ENCODE data around the gene CMSS1.
A peak's percentile ranks its signal among the peaks of the same experiment; 100 is the strongest.

Gene CMSS1

DNA sequence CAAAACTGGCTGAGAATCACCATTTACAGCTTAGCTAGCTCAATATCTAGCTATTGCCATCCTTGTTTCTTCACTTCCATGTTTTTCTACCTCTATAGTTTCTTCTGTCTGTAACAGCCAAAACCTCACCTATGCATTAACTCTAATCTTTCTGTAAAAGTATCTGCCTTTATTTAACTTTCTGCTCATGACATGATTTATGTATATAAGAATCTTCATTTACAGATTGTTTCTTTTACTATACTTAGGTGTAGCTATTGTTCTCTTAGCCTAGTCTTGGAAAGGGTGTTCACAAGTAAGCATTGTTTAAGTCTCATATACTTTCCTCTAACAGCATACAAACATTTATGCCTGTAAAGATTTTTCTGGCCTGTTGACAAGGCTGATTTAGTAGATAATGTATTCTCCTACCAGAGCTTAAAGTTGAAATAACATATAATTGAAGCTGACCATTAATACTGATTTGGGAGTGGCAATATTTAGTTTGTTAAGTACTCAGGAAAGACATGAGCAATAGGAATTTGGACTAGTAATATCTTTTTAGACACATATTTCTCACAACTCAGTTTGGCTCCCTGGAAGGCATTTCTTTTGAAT, 287.3 kb downstream of the CMSS1 start:
- H3K9me3 ChIP-seq (ENCODE audit: insufficient read depth, low read depth, low read length): no peaks in the 10 kb centered on the region
- H2AFZ ChIP-seq (ENCODE audit: low read length): no peak overlapping the region
- no peaks in the 10 kb centered on the region for H3K36me3 ChIP-seq (ENCODE audit: insufficient read depth, low read length)
- H3K9ac ChIP-seq (ENCODE audit: low read depth, low read length, poor library complexity, severe bottlenecking): peak overlapping the region; percentile 2
- peaks cover 23% of the 10 kb centered on the region for H3K4me1 ChIP-seq (ENCODE audit: insufficient read depth, low read length, poor library complexity, severe bottlenecking)
- H3K9me2 ChIP-seq (replicated peaks; ENCODE audit: low read depth, low read length): no peaks in the 10 kb centered on the region
- TF ChIP-seq, protein P1, sequence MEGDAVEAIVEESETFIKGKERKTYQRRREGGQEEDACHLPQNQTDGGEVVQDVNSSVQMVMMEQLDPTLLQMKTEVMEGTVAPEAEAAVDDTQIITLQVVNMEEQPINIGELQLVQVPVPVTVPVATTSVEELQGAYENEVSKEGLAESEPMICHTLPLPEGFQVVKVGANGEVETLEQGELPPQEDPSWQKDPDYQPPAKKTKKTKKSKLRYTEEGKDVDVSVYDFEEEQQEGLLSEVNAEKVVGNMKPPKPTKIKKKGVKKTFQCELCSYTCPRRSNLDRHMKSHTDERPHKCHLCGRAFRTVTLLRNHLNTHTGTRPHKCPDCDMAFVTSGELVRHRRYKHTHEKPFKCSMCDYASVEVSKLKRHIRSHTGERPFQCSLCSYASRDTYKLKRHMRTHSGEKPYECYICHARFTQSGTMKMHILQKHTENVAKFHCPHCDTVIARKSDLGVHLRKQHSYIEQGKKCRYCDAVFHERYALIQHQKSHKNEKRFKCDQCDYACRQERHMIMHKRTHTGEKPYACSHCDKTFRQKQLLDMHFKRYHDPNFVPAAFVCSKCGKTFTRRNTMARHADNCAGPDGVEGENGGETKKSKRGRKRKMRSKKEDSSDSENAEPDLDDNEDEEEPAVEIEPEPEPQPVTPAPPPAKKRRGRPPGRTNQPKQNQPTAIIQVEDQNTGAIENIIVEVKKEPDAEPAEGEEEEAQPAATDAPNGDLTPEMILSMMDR (conservative IDR thresholded peaks at IDR 0.05; ENCODE audit: low read length): no peak
- TF ChIP-seq EZH2phosphoT487 (IDR thresholded peaks at IDR 0.05; ENCODE audit: borderline replicate concordance): no peak
- peak overlapping the region; percentile 1 for H3K4me2 ChIP-seq (ENCODE audit: low read depth, low read length, poor library complexity, severe bottlenecking)
- H4K20me1 ChIP-seq (ENCODE audit: insufficient read depth, low read length, poor library complexity, severe bottlenecking): no peaks in the 10 kb centered on the region
- H3K79me2 ChIP-seq (ENCODE audit: insufficient read depth, low read length): no peaks in the 10 kb centered on the region
- H3K4me3 ChIP-seq (ENCODE audit: low read length, poor library complexity, severe bottlenecking): no peak overlapping the region
- H3F3A ChIP-seq (ENCODE audit: low read depth): no peaks in the 10 kb centered on the region
- no peaks in the 10 kb centered on the region for H3K27me3 ChIP-seq (ENCODE audit: insufficient read depth, low read length, poor library complexity, severe bottlenecking)

DNA sequence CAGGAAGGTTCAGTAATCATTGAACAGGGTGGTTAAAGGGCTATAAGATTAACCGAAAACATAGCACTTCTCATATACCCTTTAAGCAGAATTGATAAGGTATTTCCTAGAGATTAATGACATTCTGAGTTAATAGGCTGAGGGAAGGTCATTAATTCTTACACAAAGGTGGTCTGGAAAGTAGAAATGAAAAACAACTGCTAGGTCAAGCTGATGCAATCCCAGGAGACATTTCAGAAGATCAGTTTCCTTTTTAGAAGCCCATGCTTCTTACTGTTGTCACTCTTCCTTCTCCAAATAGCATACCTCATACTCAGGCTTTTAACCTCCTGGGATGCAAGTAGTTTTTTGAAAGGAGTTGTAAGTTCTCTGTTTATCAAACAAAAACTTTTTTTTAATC, 287.8 kb downstream of the CMSS1 start:
- Histone ChIP-seq H3K4me1 (ENCODE audit: insufficient read depth, low read length, poor library complexity, severe bottlenecking) (peaks cover 23% of the 10 kb centered on the region), H3F3A (ENCODE audit: low read depth) (no peaks in the 10 kb centered on the region), H3K27me3 (ENCODE audit: insufficient read depth, low read length, poor library complexity, severe bottlenecking) (no peaks in the 10 kb centered on the region), H3K9ac (ENCODE audit: low read depth, low read length, poor library complexity, severe bottlenecking) (peak overlapping the region; percentile 2), H3K4me3 (ENCODE audit: low read length, poor library complexity, severe bottlenecking) (no peak overlapping the region), H3K79me2 (ENCODE audit: insufficient read depth, low read length) (no peaks in the 10 kb centered on the region), H3K9me2 (replicated peaks; ENCODE audit: low read depth, low read length) (no peaks in the 10 kb centered on the region), H4K20me1 (ENCODE audit: insufficient read depth, low read length, poor library complexity, severe bottlenecking) (no peaks in the 10 kb centered on the region), H3K9me3 (ENCODE audit: insufficient read depth, low read depth, low read length) (no peaks in the 10 kb centered on the region), H3K36me3 (ENCODE audit: insufficient read depth, low read length) (no peaks in the 10 kb centered on the region), H2AFZ (ENCODE audit: low read length) (0 out of 2 replicates have a peak overlapping the region, but pooled peaks have one; percentile 5), H3K4me2 (ENCODE audit: low read depth, low read length, poor library complexity, severe bottlenecking) (peak overlapping the region; percentile 1)
- TF ChIP-seq EZH2phosphoT487 (IDR thresholded peaks at IDR 0.05; ENCODE audit: borderline replicate concordance): no peak
- TF ChIP-seq, protein P1 (conservative IDR thresholded peaks at IDR 0.05; ENCODE audit: low read length): no peak

DNA sequence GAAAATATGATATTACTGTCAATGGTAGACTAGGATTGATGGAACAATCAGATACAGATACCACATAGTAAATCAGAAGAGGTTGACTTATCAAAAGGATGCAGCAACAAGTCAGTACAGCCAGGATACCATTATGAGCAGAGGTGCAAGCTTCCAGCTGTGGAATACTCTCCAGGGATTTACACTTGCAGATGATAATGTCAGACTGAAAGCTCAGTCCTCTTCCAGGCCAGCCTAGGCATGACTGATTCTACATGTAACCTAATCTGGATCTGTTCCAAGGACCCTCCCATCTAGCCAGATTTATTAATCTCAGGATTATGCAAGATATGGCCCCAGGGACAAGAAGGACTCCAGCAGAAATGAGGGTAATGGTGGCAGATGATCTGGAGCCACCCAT, 288.4 kb downstream of the CMSS1 start:
- no peak overlapping the region for H3K4me3 ChIP-seq (ENCODE audit: low read length, poor library complexity, severe bottlenecking)
- no peak overlapping the region for H2AFZ ChIP-seq (ENCODE audit: low read length)
- H3K9me3 ChIP-seq (ENCODE audit: insufficient read depth, low read depth, low read length): no peaks in the 10 kb centered on the region
- H3K4me1 ChIP-seq (ENCODE audit: insufficient read depth, low read length, poor library complexity, severe bottlenecking): peaks cover 23% of the 10 kb centered on the region
- H3K36me3 ChIP-seq (ENCODE audit: insufficient read depth, low read length): no peaks in the 10 kb centered on the region
- no peak overlapping the region for H3K9ac ChIP-seq (ENCODE audit: low read depth, low read length, poor library complexity, severe bottlenecking)
- no peaks in the 10 kb centered on the region for H3K27me3 ChIP-seq (ENCODE audit: insufficient read depth, low read length, poor library complexity, severe bottlenecking)
- TF ChIP-seq, protein P1 (conservative IDR thresholded peaks at IDR 0.05; ENCODE audit: low read length): no peak
- no peak for TF ChIP-seq EZH2phosphoT487 (IDR thresholded peaks at IDR 0.05; ENCODE audit: borderline replicate concordance)
- H4K20me1 ChIP-seq (ENCODE audit: insufficient read depth, low read length, poor library complexity, severe bottlenecking): no peaks in the 10 kb centered on the region
- H3F3A ChIP-seq (ENCODE audit: low read depth): no peaks in the 10 kb centered on the region
- no peaks in the 10 kb centered on the region for H3K9me2 ChIP-seq (replicated peaks; ENCODE audit: low read depth, low read length)
- H3K79me2 ChIP-seq (ENCODE audit: insufficient read depth, low read length): no peaks in the 10 kb centered on the region
- H3K4me2 ChIP-seq (ENCODE audit: low read depth, low read length, poor library complexity, severe bottlenecking): no peak overlapping the region

Measured in Loucy (cell line).